Measurements from ENCODE around the gene BUD13.

- TF ChIP-seq CTCF (IDR thresholded peaks at IDR 0.05) (no peak), POLR2A (IDR thresholded peaks at IDR 0.05) (no peak)
Measured at GRCh38 chr11:116819049-116819448, 46.3 kb upstream of the BUD13 start.

Data from body of pancreas (tissue), 4 donors.